ENCODE measurements around the gene TMOD3.

The TMOD3 gene

DNA sequence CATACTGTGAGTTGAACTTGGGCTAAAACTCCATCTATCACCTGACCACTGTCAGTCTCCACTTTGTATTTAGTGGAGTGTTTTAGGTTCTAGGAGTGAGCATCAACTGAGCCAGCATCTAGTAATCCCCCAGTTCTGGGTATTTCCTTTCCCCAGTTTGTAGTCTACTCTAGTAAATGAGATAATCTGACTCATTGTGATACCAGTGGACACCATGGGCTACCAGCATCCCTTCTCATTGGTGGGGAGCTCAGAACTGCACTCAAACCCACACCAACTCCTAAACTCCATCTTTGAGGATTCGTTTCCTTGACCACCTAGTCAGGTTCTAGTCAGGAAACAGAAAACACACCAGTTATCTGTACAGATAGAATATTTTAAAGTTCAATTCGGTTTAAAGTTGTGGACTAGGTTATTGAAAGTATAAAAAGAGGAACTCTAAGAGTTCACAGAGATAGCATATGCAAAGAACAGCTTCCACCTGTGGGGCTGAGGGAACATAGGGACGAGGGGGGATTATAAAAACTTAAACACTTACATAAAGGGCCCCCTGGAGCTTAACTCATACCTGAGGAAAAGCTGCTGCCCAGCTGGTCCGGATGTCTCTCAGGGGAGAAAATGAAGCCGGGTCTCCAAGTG, 106.1 kb downstream of the TMOD3 start:
- TF ChIP-seq SALL2 (tag by site-specific recombination; IDR thresholded peaks at IDR 0.05; ENCODE audit: borderline replicate concordance) (no peak), GLIS1 (tag by site-specific recombination; IDR thresholded peaks at IDR 0.05) (0 out of 2 replicates have a peak, but pooled peaks have one; percentile 11)
- H3K27ac ChIP-seq (ENCODE audit: extremely low read depth, low read depth, low read length) = no peak overlapping the region
- no peak overlapping the region for H3K4me3 ChIP-seq (ENCODE audit: low read depth, low read length)
- POLR2A ChIA-PET = no interaction called here
- no peaks in the 10 kb centered on the region for H3K4me1 ChIP-seq (ENCODE audit: control insufficient read depth, insufficient read depth, low read length)
- CTCF ChIA-PET = interaction anchor here (0.6 to 0.7 kb wide), 2 partner anchors 18 to 162 kb away, joined by 3 to 4 read pairs; no protein-coding TSS in a partner anchor
- peaks cover under 1 to 16% of the 10 kb centered on the region in 2 experiments; a peak in 2 of 3 replicates for H3K36me3 ChIP-seq (ENCODE audit: control insufficient read depth in 2 of 2, insufficient read depth in 1 of 2, low read length in 2 of 2)
- H3K9me3 ChIP-seq (ENCODE audit: control insufficient read depth, insufficient read depth, low read depth, low read length) = no peaks in the 10 kb centered on the region

DNA sequence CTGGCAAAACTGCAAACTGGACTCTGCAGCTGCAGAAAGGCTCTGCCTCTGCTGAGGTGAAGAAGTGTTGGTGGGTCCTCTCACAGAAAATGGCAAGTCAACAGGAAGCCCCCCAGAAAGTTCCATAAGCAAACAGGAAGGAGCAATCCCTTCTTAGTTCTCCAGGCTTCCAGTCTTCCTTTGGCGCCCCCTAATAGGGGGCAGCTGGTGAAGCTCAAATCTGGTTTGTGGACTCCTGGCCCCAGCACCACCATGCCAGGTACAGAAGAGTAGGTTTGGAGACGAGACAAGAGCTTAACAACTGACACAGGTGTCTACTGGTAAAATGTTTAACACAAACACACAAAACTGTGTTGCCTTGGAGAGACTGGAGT, 106.6 kb downstream of the TMOD3 start:
- Histone ChIP-seq H3K27ac (ENCODE audit: extremely low read depth, low read depth, low read length) (no peak overlapping the region), H3K9me3 (ENCODE audit: control insufficient read depth, insufficient read depth, low read depth, low read length) (no peaks in the 10 kb centered on the region), H3K4me1 (ENCODE audit: control insufficient read depth, insufficient read depth, low read length) (no peaks in the 10 kb centered on the region), H3K4me3 (ENCODE audit: low read depth, low read length) (no peak overlapping the region), H3K36me3 (ENCODE audit: control insufficient read depth in 2 of 2, insufficient read depth in 1 of 2, low read length in 2 of 2) (peaks cover 6 to 15% of the 10 kb centered on the region in 2 experiments; a peak in 2 of 3 replicates)
- POLR2A ChIA-PET = no interaction called here
- CTCF ChIA-PET = interaction anchor here (0.6 to 0.7 kb wide), 2 partner anchors 18 to 162 kb away, joined by 3 to 4 read pairs; no protein-coding TSS in a partner anchor
- TF ChIP-seq ZNF132 (tag by site-specific recombination; IDR thresholded peaks at IDR 0.05; ENCODE audit: borderline replicate concordance) = no peak
- no peak for TF ChIP-seq ZBTB17 (tag by site-specific recombination; IDR thresholded peaks at IDR 0.05)
- no peak for TF ChIP-seq ZNF2 (tag by site-specific recombination; IDR thresholded peaks at IDR 0.05)
- TF ChIP-seq KLF8 (tag by site-specific recombination; IDR thresholded peaks at IDR 0.05) = no peak
- TF ChIP-seq, protein P1, sequence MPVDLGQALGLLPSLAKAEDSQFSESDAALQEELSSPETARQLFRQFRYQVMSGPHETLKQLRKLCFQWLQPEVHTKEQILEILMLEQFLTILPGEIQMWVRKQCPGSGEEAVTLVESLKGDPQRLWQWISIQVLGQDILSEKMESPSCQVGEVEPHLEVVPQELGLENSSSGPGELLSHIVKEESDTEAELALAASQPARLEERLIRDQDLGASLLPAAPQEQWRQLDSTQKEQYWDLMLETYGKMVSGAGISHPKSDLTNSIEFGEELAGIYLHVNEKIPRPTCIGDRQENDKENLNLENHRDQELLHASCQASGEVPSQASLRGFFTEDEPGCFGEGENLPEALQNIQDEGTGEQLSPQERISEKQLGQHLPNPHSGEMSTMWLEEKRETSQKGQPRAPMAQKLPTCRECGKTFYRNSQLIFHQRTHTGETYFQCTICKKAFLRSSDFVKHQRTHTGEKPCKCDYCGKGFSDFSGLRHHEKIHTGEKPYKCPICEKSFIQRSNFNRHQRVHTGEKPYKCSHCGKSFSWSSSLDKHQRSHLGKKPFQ (tag by site-specific recombination; IDR thresholded peaks at IDR 0.05) = no peak
- TF ChIP-seq, protein P2, sequence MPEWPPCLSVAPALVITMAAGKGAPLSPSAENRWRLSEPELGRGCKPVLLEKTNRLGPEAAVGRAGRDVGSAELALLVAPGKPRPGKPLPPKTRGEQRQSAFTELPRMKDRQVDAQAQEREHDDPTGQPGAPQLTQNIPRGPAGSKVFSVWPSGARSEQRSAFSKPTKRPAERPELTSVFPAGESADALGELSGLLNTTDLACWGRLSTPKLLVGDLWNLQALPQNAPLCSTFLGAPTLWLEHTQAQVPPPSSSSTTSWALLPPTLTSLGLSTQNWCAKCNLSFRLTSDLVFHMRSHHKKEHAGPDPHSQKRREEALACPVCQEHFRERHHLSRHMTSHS (tag by site-specific recombination; IDR thresholded peaks at IDR 0.05) = no peak
- no peak for TF ChIP-seq ZNF341 (tag by site-specific recombination; IDR thresholded peaks at IDR 0.05; ENCODE audit: low read depth)
- no peak for TF ChIP-seq KLF10 (tag by site-specific recombination; IDR thresholded peaks at IDR 0.05)
- TF ChIP-seq ZNF777 (tag by site-specific recombination; IDR thresholded peaks at IDR 0.05; ENCODE audit: borderline replicate concordance) = no peak
- no peak for TF ChIP-seq ZNF366 (tag by site-specific recombination; conservative IDR thresholded peaks at IDR 0.05)
- no peak for TF ChIP-seq ZNF558 (tag by site-specific recombination; IDR thresholded peaks at IDR 0.05)

DNA sequence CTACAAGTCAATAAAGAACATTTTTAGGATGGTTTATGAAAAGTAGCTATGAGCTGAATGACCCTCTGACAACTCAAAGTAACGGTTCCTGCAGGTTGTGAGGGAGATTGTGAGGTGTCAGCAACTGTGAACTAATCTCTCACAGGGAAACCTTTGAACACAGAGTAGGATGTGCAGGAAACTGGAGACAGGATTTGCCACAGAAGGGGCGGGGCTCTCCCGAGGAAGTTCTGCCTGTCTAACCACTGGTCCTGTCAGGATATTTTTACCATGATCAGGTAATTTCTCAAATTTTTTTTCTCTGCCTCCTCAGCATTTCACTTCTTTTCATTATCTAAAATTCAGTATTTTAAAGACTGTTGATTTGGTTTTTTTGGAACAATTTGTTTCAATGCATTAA, 108.8 kb downstream of the TMOD3 start:
- Histone ChIP-seq H3K9me3 (ENCODE audit: control insufficient read depth, insufficient read depth, low read depth, low read length) (no peaks in the 10 kb centered on the region), H3K27ac (ENCODE audit: extremely low read depth, low read depth, low read length) (no peak overlapping the region), H3K36me3 (ENCODE audit: control insufficient read depth in 2 of 2, insufficient read depth in 1 of 2, low read length in 2 of 2) (peaks cover 6 to 26% of the 10 kb centered on the region in 2 experiments; a peak in 2 of 3 replicates), H3K4me3 (ENCODE audit: low read depth, low read length) (no peak overlapping the region), H3K4me1 (ENCODE audit: control insufficient read depth, insufficient read depth, low read length) (no peaks in the 10 kb centered on the region)
- TF ChIP-seq SP7 (tag by site-specific recombination; IDR thresholded peaks at IDR 0.05) (no peak), SCRT2 (tag by site-specific recombination; IDR thresholded peaks at IDR 0.05) (no peak), ZNF426 (tag by site-specific recombination; IDR thresholded peaks at IDR 0.05) (no peak)
- TF ChIP-seq, protein P3, sequence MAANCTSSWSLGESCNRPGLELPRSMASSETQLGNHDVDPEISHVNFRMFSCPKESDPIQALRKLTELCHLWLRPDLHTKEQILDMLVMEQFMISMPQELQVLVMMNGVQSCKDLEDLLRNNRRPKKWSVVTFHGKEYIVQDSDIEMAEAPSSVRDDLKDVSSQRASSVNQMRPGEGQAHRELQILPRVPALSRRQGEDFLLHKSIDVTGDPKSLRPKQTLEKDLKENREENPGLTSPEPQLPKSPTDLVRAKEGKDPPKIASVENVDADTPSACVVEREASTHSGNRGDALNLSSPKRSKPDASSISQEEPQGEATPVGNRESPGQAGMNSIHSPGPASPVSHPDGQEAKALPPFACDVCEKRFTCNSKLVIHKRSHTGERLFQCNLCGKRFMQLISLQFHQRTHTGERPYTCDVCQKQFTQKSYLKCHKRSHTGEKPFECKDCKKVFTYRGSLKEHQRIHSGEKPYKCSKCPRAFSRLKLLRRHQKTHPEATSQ (tag by site-specific recombination; IDR thresholded peaks at IDR 0.05) = no peak
- TF ChIP-seq, protein P4, sequence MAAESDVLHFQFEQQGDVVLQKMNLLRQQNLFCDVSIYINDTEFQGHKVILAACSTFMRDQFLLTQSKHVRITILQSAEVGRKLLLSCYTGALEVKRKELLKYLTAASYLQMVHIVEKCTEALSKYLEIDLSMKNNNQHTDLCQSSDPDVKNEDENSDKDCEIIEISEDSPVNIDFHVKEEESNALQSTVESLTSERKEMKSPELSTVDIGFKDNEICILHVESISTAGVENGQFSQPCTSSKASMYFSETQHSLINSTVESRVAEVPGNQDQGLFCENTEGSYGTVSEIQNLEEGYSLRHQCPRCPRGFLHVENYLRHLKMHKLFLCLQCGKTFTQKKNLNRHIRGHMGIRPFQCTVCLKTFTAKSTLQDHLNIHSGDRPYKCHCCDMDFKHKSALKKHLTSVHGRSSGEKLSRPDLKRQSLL (tag by site-specific recombination; IDR thresholded peaks at IDR 0.05) = no peak
- TF ChIP-seq, protein P5, sequence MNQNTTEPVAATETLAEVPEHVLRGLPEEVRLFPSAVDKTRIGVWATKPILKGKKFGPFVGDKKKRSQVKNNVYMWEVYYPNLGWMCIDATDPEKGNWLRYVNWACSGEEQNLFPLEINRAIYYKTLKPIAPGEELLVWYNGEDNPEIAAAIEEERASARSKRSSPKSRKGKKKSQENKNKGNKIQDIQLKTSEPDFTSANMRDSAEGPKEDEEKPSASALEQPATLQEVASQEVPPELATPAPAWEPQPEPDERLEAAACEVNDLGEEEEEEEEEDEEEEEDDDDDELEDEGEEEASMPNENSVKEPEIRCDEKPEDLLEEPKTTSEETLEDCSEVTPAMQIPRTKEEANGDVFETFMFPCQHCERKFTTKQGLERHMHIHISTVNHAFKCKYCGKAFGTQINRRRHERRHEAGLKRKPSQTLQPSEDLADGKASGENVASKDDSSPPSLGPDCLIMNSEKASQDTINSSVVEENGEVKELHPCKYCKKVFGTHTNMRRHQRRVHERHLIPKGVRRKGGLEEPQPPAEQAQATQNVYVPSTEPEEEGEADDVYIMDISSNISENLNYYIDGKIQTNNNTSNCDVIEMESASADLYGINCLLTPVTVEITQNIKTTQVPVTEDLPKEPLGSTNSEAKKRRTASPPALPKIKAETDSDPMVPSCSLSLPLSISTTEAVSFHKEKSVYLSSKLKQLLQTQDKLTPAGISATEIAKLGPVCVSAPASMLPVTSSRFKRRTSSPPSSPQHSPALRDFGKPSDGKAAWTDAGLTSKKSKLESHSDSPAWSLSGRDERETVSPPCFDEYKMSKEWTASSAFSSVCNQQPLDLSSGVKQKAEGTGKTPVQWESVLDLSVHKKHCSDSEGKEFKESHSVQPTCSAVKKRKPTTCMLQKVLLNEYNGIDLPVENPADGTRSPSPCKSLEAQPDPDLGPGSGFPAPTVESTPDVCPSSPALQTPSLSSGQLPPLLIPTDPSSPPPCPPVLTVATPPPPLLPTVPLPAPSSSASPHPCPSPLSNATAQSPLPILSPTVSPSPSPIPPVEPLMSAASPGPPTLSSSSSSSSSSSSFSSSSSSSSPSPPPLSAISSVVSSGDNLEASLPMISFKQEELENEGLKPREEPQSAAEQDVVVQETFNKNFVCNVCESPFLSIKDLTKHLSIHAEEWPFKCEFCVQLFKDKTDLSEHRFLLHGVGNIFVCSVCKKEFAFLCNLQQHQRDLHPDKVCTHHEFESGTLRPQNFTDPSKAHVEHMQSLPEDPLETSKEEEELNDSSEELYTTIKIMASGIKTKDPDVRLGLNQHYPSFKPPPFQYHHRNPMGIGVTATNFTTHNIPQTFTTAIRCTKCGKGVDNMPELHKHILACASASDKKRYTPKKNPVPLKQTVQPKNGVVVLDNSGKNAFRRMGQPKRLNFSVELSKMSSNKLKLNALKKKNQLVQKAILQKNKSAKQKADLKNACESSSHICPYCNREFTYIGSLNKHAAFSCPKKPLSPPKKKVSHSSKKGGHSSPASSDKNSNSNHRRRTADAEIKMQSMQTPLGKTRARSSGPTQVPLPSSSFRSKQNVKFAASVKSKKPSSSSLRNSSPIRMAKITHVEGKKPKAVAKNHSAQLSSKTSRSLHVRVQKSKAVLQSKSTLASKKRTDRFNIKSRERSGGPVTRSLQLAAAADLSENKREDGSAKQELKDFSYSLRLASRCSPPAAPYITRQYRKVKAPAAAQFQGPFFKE (tag by site-specific recombination; IDR thresholded peaks at IDR 0.05; ENCODE audit: borderline replicate concordance) = no peak
- ChIA-PET POLR2A (no interaction called here), CTCF (no interaction called here)

All from HEK293 (cell line).